ENCODE measurements around the gene SLC35D2. TPM values are rescaled to one million over a fixed set of nuclear protein-coding genes. Genes with fewer than 3 reads are reported as not detected.

Gene SLC35D2
- total RNA-seq, 1 experiment from 2014 or later = 19.0 TPM

DNA sequence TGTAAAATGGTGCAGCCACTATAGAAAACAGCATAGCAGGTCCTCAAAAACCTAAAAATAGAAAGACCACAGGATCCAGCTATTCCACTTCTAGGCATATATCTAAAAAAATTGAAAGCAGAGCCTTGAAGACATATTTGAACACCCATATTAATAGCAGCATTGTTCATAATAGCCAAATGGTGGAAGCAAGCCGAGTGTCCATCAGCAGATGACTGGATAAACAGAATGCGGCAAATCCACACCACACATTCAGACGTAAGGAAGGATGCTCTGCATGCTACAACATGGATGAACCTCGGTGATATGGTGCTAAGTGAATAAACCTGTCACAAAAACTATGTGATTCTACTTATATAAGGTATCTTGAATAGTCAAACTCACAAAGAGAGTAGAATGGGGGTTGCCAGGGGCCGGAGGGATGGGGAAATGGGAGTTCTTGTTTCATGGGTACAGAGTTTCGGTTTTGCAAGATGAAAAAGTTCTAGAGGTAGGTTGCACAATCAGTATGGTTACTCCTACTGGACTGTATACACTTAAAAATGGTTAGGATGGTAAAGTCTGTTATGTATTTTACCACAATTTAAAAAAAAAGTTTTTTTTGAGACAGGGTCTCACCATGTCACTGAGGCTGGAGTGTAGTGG, 64.5 kb downstream of the SLC35D2 start:
- no peak for DNase-seq
- H3K27ac ChIP-seq (ENCODE audit: insufficient read length, low read depth, low read length) = no peak overlapping the region
- H2AK5ac ChIP-seq (ENCODE audit: insufficient read length, low read length) = no peak overlapping the region
- no CpG with 5 or more reads among the region's 6 CpGs for whole genome bisulfite sequencing (ENCODE audit: extremely low coverage, insufficient read length, low lambda C conversion rate)
- no peaks in the 10 kb centered on the region for H3K27me3 ChIP-seq (ENCODE audit: insufficient read depth, low read length)
- no peak overlapping the region for H3K4ac ChIP-seq (ENCODE audit: low read depth, low read length)
- no peaks in the 10 kb centered on the region for H3K9me3 ChIP-seq (ENCODE audit: control insufficient read depth, low read depth, low read length)
- Mint-ChIP-seq H3K27ac (peak overlapping the region in 1 of 3 experiments; percentile 62; a peak in 1 of 7 replicates), H3K36me3 (ENCODE audit: insufficient read depth in 1 of 3, low read depth in 3 of 3) (peaks cover 0 to 9% (median 3%) of the 10 kb centered on the region in 3 experiments; a peak in 5 of 7 replicates), H3K4me1 (peaks cover 18 to 21% of the 10 kb centered on the region in 2 experiments), H3K9me3 (peaks cover 8 to 9% of the 10 kb centered on the region in 2 experiments; a peak in 4 of 5 replicates), H3K4me3 (no peak overlapping the region), H3K27me3 (ENCODE audit: low read depth) (peaks cover 3% of the 10 kb centered on the region; the same call in 1 of the 2 replicates)
- H2BK20ac ChIP-seq (ENCODE audit: low read depth, low read length, poor library complexity, severe bottlenecking) = no peak overlapping the region
- H3K23me2 ChIP-seq (ENCODE audit: insufficient read length, low read depth, low read length, poor library complexity, severe bottlenecking) = no peaks in the 10 kb centered on the region
- H3K4me1 ChIP-seq (ENCODE audit: insufficient read depth, low read length) = no peaks in the 10 kb centered on the region; the same call in 1 of the 2 replicates
- H2BK12ac ChIP-seq (ENCODE audit: insufficient read length, low read depth, low read length) = no peak overlapping the region
- H4K5ac ChIP-seq (ENCODE audit: insufficient read length, low read depth, low read length) = no peak overlapping the region
- H4K20me1 ChIP-seq (ENCODE audit: control insufficient read depth, insufficient read depth, insufficient read length) = no peaks in the 10 kb centered on the region
- TF ChIP-seq, protein P1, sequence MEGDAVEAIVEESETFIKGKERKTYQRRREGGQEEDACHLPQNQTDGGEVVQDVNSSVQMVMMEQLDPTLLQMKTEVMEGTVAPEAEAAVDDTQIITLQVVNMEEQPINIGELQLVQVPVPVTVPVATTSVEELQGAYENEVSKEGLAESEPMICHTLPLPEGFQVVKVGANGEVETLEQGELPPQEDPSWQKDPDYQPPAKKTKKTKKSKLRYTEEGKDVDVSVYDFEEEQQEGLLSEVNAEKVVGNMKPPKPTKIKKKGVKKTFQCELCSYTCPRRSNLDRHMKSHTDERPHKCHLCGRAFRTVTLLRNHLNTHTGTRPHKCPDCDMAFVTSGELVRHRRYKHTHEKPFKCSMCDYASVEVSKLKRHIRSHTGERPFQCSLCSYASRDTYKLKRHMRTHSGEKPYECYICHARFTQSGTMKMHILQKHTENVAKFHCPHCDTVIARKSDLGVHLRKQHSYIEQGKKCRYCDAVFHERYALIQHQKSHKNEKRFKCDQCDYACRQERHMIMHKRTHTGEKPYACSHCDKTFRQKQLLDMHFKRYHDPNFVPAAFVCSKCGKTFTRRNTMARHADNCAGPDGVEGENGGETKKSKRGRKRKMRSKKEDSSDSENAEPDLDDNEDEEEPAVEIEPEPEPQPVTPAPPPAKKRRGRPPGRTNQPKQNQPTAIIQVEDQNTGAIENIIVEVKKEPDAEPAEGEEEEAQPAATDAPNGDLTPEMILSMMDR (conservative IDR thresholded peaks at IDR 0.05) = no peak
- H2BK120ac ChIP-seq (ENCODE audit: low read depth, low read length, poor library complexity, severe bottlenecking) = no peak overlapping the region
- H4K8ac ChIP-seq (replicated peaks; ENCODE audit: insufficient read length, low read depth, low read length) = no peak overlapping the region
- H2AFZ ChIP-seq (ENCODE audit: low read length) = no peak overlapping the region
- H4K91ac ChIP-seq (ENCODE audit: insufficient read length, low read depth, low read length) = no peak overlapping the region
- H3K23ac ChIP-seq (ENCODE audit: insufficient read length, low read depth, low read length) = no peak overlapping the region
- H3K18ac ChIP-seq (ENCODE audit: insufficient read length, low read depth, low read length) = no peak overlapping the region
- H3K56ac ChIP-seq (ENCODE audit: insufficient read length, low read depth, low read length) = no peak overlapping the region
- H3K79me1 ChIP-seq (ENCODE audit: insufficient read depth, low read depth, low read length, poor library complexity, severe bottlenecking) = no peaks in the 10 kb centered on the region
- H3T11ph ChIP-seq (ENCODE audit: low read length) = no peak overlapping the region
- no peak overlapping the region for H2BK15ac ChIP-seq (ENCODE audit: low read depth, low read length)
- H3K9ac ChIP-seq (ENCODE audit: extremely low read depth, insufficient read length, low read length) = no peak overlapping the region
- H3K4me2 ChIP-seq (ENCODE audit: insufficient read depth, insufficient read length, low read length) = no peak overlapping the region
- no peak overlapping the region for H2BK5ac ChIP-seq (ENCODE audit: insufficient read length, low read length)
- H3K79me2 ChIP-seq (ENCODE audit: insufficient read depth, low read length) = no peaks in the 10 kb centered on the region
- no peak overlapping the region for H3K14ac ChIP-seq (ENCODE audit: insufficient read depth, low read length)
